Stimulated activated naive CD8-positive, alpha-beta T cell treated with anti-CD3 and anti-CD28 coated beads, Interleukin-15, Interleukin-2, amounts not matched to agents 100 ng/mL and 50 ng/mL, for 24 hours (primary cell): ENCODE results near the gene SIK3.
"Not testable (repeated sequence)": the region's sequence is repeated elsewhere in the genome, so short reads cannot be mapped to it uniquely, and the experiment has no call there.

Source experiments
- H3K27ac Mint-ChIP-seq: one replicate; pipeline ENCODE4 v1.8.0; 2021; ENCODE audit warnings: mild to moderate bottlenecking, mixed read lengths
- H3K27me3 Mint-ChIP-seq: one replicate; pipeline ENCODE4 v1.8.0; 2021; ENCODE audit warnings: mixed read lengths
- H3K36me3 Mint-ChIP-seq: one replicate; pipeline ENCODE4 v1.8.0; 2021; ENCODE audit warnings: low read depth, mixed read lengths
- H3K4me1 Mint-ChIP-seq: one replicate; pipeline ENCODE4 v1.8.0; 2021; ENCODE audit warnings: low read depth, mixed read lengths
- H3K4me3 Mint-ChIP-seq: one replicate; pipeline ENCODE4 v1.8.0; 2021; ENCODE audit warnings: mild to moderate bottlenecking, mixed read lengths
- H3K9me3 Mint-ChIP-seq: one replicate; pipeline ENCODE4 v1.8.0; 2021; ENCODE audit warnings: mixed read lengths

The SIK3 gene

GRCh38 chr11:117126223-117126965 is 28.2 kb upstream of the SIK3 start:
- H3K27ac Mint-ChIP-seq, result no peak overlapping the region
- H3K36me3 Mint-ChIP-seq, result no peaks in the 10 kb centered on the region
- H3K4me3 Mint-ChIP-seq, result no peak overlapping the region
- no peaks in the 10 kb centered on the region for H3K27me3 Mint-ChIP-seq
- H3K9me3 Mint-ChIP-seq, result no peaks in the 10 kb centered on the region
- no peaks in the 10 kb centered on the region for H3K4me1 Mint-ChIP-seq

DNA sequence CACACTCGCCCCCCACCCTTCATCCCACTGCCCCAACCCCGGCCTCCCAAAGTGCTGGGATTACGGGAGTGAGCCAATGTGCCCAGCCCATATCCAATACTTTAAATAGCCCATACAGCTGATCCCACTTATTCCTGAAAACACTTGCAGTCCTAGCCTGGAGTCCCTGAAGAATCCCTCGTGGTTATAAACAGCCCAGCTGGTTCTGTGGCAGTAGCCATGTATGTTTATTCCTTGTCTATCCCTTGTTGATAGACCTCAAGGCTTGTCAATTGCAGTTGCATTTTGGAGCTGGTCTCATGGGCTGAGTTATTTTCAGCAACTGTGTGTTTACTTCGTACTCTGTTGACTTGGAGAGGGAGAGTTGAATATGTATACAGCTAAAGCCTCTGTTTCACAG is 24.3 kb upstream of the SIK3 start:
- no peaks in the 10 kb centered on the region for H3K4me1 Mint-ChIP-seq
- H3K27ac Mint-ChIP-seq, result no peak overlapping the region
- H3K36me3 Mint-ChIP-seq, result no peaks in the 10 kb centered on the region
- no peak overlapping the region for H3K4me3 Mint-ChIP-seq
- H3K27me3 Mint-ChIP-seq, result no peaks in the 10 kb centered on the region
- no peaks in the 10 kb centered on the region for H3K9me3 Mint-ChIP-seq

- Mint-ChIP-seq H3K9me3 (no peaks in the 10 kb centered on the region), H3K27ac (no peak overlapping the region), H3K4me1 (no peaks in the 10 kb centered on the region), H3K36me3 (no peaks in the 10 kb centered on the region), H3K27me3 (no peaks in the 10 kb centered on the region), H3K4me3 (no peak overlapping the region)
These were observed 22.9 kb upstream of the SIK3 start for GRCh38 chr11:117121176-117121575.

- H3K27ac Mint-ChIP-seq, result no peak overlapping the region
- no peaks in the 10 kb centered on the region for H3K36me3 Mint-ChIP-seq
- no peaks in the 10 kb centered on the region for H3K4me1 Mint-ChIP-seq
- H3K4me3 Mint-ChIP-seq, result no peak overlapping the region
- no peaks in the 10 kb centered on the region for H3K27me3 Mint-ChIP-seq
- H3K9me3 Mint-ChIP-seq, result no peaks in the 10 kb centered on the region
These were observed 19.5 kb upstream of the SIK3 start for GRCh38 chr11:117117681-117118080.

DNA sequence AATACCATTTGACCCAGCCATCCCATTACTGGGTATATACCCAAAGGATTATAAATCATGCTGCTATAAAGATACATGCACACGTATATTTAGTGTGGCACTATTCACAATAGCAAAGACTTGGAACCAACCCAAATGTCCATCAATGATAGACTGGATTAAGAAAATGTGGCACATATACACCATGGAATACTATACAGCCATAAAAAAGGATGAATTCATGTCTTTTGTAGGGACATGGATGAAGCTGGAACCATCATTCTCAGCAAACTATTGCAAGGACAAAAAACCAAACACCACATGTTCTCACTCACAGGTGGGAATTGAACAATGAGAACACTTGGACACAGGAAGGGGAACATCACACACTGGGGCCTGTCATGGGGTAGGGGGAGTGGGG is 14.7 kb upstream of the SIK3 start:
- H3K27ac Mint-ChIP-seq, H3K4me1 Mint-ChIP-seq, H3K27me3 Mint-ChIP-seq: not testable (repeated sequence)

DNA sequence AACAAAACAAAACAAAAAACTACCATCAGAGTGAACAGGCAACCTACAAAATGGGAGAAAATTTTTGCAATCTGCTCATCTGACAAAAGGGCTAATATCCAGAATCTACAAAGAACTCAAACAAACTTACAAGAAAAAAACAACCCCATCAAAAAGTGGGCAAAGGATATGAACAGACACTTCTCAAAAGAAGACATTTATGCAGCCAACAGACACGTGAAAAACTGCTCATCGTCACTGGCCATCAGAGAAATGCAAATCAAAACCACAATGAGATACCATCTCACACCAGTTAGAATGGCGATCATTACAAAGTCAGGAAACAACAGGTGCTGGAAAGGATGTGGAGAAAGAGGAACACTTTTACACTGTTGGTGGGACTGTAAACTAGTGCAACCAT is 14.3 kb upstream of the SIK3 start:
- not testable (repeated sequence) for H3K27me3 Mint-ChIP-seq, H3K9me3 Mint-ChIP-seq, H3K4me1 Mint-ChIP-seq, H3K27ac Mint-ChIP-seq, H3K36me3 Mint-ChIP-seq, H3K4me3 Mint-ChIP-seq

More for the DNA sequence above, 14.7 kb upstream of the SIK3 start:
- H3K36me3 Mint-ChIP-seq, H3K4me3 Mint-ChIP-seq, H3K9me3 Mint-ChIP-seq: not testable (repeated sequence)

- Mint-ChIP-seq H3K27ac (no peak overlapping the region), H3K4me3 (no peak overlapping the region), H3K4me1 (no peaks in the 10 kb centered on the region), H3K9me3 (no peaks in the 10 kb centered on the region), H3K36me3 (no peaks in the 10 kb centered on the region), H3K27me3 (no peaks in the 10 kb centered on the region)
These were observed 12.2 kb upstream of the SIK3 start for GRCh38 chr11:117110294-117110950.

GRCh38 chr11:117107701-117108590 is 9.7 kb upstream of the SIK3 start:
- Mint-ChIP-seq H3K4me1 (no peaks in the 10 kb centered on the region), H3K9me3 (no peaks in the 10 kb centered on the region), H3K4me3 (no peak overlapping the region), H3K27me3 (no peaks in the 10 kb centered on the region), H3K36me3 (no peaks in the 10 kb centered on the region), H3K27ac (no peak overlapping the region)

DNA sequence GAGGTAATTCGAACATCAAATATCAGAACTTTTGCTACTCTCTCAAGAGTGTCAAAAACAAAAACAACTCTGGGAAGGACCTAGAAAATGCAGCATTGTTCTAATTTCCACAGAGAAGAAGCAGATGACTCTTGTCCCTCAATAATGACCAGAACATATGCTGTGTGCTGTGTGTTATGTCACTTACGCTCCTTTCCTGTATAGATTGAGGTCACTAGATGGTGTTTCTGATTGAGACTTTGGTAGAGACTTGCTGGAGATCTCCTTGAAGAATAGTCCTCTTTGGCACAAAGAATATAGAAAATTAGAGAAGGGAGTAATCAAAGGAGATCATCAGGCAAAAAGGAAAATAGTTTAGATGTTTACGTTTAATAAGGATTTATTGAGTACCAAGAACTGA is 2.3 kb upstream of the SIK3 start:
- Mint-ChIP-seq H3K9me3 (no peaks in the 10 kb centered on the region), H3K4me1 (peaks cover 31% of the 10 kb centered on the region), H3K36me3 (no peaks in the 10 kb centered on the region), H3K27me3 (no peaks in the 10 kb centered on the region), H3K4me3 (no peak overlapping the region), H3K27ac (no peak overlapping the region)

GRCh38 chr11:117099696-117100095 is 1.5 kb upstream of the SIK3 start:
- no peaks in the 10 kb centered on the region for H3K27me3 Mint-ChIP-seq
- peak overlapping the region; percentile 98 for H3K27ac Mint-ChIP-seq
- no peaks in the 10 kb centered on the region for H3K9me3 Mint-ChIP-seq
- H3K36me3 Mint-ChIP-seq, result no peaks in the 10 kb centered on the region
- H3K4me3 Mint-ChIP-seq, result peak overlapping the region; percentile 24
- H3K4me1 Mint-ChIP-seq, result peaks cover 39% of the 10 kb centered on the region

DNA sequence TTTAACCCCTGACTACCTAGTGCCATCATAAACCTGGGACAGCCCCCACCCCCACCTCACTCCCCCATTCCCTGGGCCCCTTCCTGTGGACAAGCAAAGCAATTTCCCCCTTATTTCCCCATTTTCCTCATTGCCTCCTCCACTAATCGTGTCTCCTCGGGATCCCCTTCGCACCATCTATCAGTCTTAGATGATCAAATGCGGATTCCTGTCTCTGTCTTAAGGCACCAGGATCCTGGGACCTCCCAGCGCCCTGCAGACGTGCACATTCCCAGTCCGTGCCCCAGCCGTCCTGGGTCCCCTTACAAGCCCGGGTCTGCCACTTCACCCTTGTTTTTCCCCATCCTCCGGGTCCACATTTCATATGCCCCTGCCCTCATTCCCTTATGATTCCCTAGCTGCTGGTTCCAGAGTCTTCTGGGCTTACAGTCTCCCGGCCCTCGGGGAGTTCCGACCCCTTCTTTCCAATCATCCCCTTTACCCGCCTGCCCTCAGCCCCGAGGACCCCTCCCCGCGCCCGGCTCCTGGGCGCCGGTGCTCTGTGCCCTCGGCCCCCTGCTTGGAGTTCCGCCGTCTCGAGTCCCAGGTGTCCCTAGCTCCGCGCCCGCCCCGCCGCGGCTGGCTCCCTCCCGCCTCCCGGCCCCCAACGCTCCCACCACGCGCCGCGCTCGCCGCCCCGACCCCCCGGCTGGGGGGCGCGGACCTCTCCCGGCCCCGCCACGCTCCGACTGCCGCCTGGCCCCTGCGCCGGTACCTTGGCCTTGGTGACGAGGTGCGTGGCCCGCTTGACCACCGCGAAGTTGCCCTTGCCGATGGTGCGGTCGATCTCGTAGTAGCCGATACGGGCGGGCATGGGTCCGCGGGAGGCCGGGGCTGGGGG is 599 bp downstream of the SIK3 start:
- Mint-ChIP-seq H3K4me3 (peak overlapping the region; percentile 99), H3K36me3 (peaks cover 6% of the 10 kb centered on the region), H3K27me3 (no peaks in the 10 kb centered on the region), H3K9me3 (no peaks in the 10 kb centered on the region), H3K27ac (peak overlapping the region; percentile 95), H3K4me1 (peaks cover 60% of the 10 kb centered on the region)

DNA sequence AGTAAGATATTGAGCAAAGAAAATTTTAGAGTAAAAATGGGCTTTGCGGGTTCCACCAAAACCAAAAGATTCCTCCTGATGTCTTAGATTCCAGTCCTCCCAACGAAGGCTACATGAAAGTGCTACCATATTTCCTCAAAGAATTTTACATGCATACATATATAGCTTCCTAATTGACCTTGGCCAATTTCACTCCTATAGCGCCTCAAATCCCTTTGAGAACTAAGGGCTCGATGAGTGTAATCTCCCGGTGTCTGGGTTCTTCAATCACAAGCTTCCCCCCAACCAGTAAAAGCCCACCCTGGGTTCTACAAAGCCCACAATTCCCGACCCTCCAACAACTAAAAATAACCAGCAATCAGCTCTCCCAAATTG is 1.2 kb downstream of the SIK3 start:
- H3K4me1 Mint-ChIP-seq, result peaks cover 66% of the 10 kb centered on the region
- peak overlapping the region; percentile 99 for H3K4me3 Mint-ChIP-seq
- H3K27me3 Mint-ChIP-seq, result no peaks in the 10 kb centered on the region
- H3K27ac Mint-ChIP-seq, result peak overlapping the region; percentile 95
- H3K9me3 Mint-ChIP-seq, result peaks cover 4% of the 10 kb centered on the region
- H3K36me3 Mint-ChIP-seq, result peaks cover 12% of the 10 kb centered on the region

DNA sequence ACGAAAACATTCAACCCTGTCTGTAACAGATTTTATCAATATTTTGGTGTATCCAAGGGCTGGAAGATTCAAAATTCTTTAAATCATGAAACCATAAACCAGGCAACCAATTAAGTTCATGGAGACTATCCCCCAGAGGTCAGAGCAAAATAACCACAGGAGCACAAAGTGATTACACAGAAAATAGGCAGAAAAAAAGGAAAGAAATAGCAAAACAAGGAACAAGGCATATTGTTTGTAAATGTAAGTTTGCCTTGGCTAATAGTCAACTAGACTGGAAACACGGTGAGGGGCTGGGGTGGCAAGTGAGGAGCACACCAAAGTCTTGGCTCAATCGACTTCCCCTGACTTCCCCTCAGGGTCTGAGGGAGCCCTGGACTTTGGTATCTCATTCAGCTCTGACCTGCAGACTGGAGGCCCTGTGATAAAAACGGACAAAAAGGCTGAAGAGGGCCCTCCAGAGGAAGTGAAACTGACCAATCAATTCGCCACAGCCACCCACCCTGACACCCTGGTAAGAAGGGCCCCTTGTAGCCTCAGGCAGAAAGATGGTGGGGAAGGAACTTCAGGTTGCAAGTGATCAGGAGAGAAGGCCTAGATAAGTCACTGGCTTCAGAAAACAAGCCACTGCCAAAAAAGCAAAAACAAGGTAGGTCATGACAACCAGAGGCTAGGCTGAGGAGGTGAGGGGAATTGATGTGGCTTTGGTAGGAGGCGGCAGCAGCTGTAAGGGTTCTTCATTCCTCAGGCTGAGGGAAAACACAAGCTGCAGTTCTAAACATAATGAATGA is 1.8 kb downstream of the SIK3 start:
- Mint-ChIP-seq H3K36me3 (peaks cover 18% of the 10 kb centered on the region), H3K27ac (peak overlapping the region; percentile 95), H3K4me3 (peak overlapping the region; percentile 99), H3K27me3 (no peaks in the 10 kb centered on the region), H3K9me3 (peaks cover 5% of the 10 kb centered on the region), H3K4me1 (peaks cover 72% of the 10 kb centered on the region)
